Fibroblast of the conjunctiva (primary cell): Measurements from ENCODE around the gene C22orf23.
A peak's percentile ranks its signal among the peaks of the same experiment; 100 is the strongest.

Source experiments
- DNase-seq: peaks from one replicate; pipeline ENCODE4 v3.0.0-alpha.2; 2010; ENCODE audit warnings: low read depth

The C22orf23 gene

GRCh38 chr22:37924386-37925065 lies 28.9 kb downstream of the C22orf23 start:
- DNase-seq, result no peak

GRCh38 chr22:37923927-37924326 lies 29.5 kb downstream of the C22orf23 start:
- no peak for DNase-seq

GRCh38 chr22:37922191-37922590 lies 31.2 kb downstream of the C22orf23 start:
- DNase-seq, result no peak

GRCh38 chr22:37920126-37920525 lies 33.3 kb downstream of the C22orf23 start:
- DNase-seq, result no peak

- DNase-seq, result no peak
Observed at GRCh38 chr22:37918580-37919270, 34.7 kb downstream of the C22orf23 start.

- no peak for DNase-seq
Observed at GRCh38 chr22:37917874-37918548, 35.4 kb downstream of the C22orf23 start.

- no peak for DNase-seq
Observed at GRCh38 chr22:37916311-37916710, 37.1 kb downstream of the C22orf23 start.

- DNase-seq, result no peak
Observed at GRCh38 chr22:37913233-37913721, 40.1 kb downstream of the C22orf23 start.

GRCh38 chr22:37912171-37912570 lies 41.2 kb downstream of the C22orf23 start:
- DNase-seq, result no peak

GRCh38 chr22:37911697-37912096 lies 41.7 kb downstream of the C22orf23 start:
- no peak for DNase-seq

- DNase-seq, result no peak
Observed at GRCh38 chr22:37910890-37911672, 42.3 kb downstream of the C22orf23 start.

GRCh38 chr22:37909766-37910165 lies 43.6 kb downstream of the C22orf23 start:
- DNase-seq, result peak; percentile 67

- DNase-seq, result no peak
Observed at GRCh38 chr22:37907036-37907954, 46.1 kb downstream of the C22orf23 start.

- no peak for DNase-seq
Observed at GRCh38 chr22:37906364-37907008, 46.9 kb downstream of the C22orf23 start.

- DNase-seq, result peak; percentile 72
Observed at GRCh38 chr22:37905534-37906363, 47.7 kb downstream of the C22orf23 start, which contains the start of gene MICALL1. Gene MICALL1, plus strand, starts transcription at chr22:37906297. Its CDS starts 126 bp downstream, at chr22:37906423.

GRCh38 chr22:37904572-37905533 lies 48.5 kb downstream of the C22orf23 start:
- peak; percentile 98 for DNase-seq

GRCh38 chr22:37898441-37899181 lies 54.8 kb downstream of the C22orf23 start:
- no peak for DNase-seq

GRCh38 chr22:37897807-37898206 lies 55.6 kb downstream of the C22orf23 start:
- no peak for DNase-seq
